Purkinje cell (primary cell): ENCODE data around the gene ELOVL4. TPM values are rescaled to one million over a fixed set of nuclear protein-coding genes. Genes with fewer than 3 reads are reported as not detected.

Experiments
- polyA plus RNA-seq: library from polyadenylated mRNA; unstranded; fragments of >200 nt; fragmentation: Nextera tagmentation; gene quantifications from 2 replicates; pipeline ENCODE4 v1.2.1, GENCODE V29; 2014

ELOVL4 gene
- polyA plus RNA-seq: 101 and 114 TPM in 2 replicates

GRCh38 chr6:79947191-79948186 is at the start of gene ELOVL4:
Gene ELOVL4, minus strand, starts transcription at chr6:79947553. Its CDS starts 274 bp downstream, at chr6:79947279.

Other genes starting within 250 kb of the ELOVL4 start
- gene TTK, start 57.1 kb upstream of the ELOVL4 start, polyA plus RNA-seq: 0.81 TPM in 1 of 2 replicates, not detected in the other
- gene BCKDHB, start 159.1 kb upstream of the ELOVL4 start, polyA plus RNA-seq: 38.9 and 53.0 TPM in 2 replicates